ENCODE results near the gene NLGN4X. TPM values are rescaled to one million over a fixed set of nuclear protein-coding genes. Genes with fewer than 3 reads are reported as not detected.

Gene NLGN4X
- total and polyA plus RNA-seq, 2 donors (not counting 3 experiments of a cell fraction or from before 2014, with no cell fraction given): 0.03 TPM; not detected in 1

GRCh38 chrX:6029014-6029413 is 199.7 kb downstream of the NLGN4X start:
- POLR2A ChIA-PET: no interaction called here
- intact Hi-C loops (cut with micrococcal nuclease): no loop called here
- CTCF ChIA-PET: no interaction called here

More at GRCh38 chrX:6029014-6029413, 199.7 kb downstream of the NLGN4X start:
- no peak for TF ChIP-seq FOS (IDR thresholded peaks at IDR 0.05; ENCODE audit: borderline replicate concordance, insufficient read depth, low read length)
- no peak for TF ChIP-seq POLR2A (IDR thresholded peaks at IDR 0.05; ENCODE audit: low read depth, low read length)
- TF ChIP-seq JUN (IDR thresholded peaks at IDR 0.05; ENCODE audit: borderline replicate concordance, insufficient read depth, insufficient read length, low read depth): no peak
- TF ChIP-seq GATA2 (IDR thresholded peaks at IDR 0.05; ENCODE audit: insufficient read depth, insufficient read length, low read depth, low read length): no peak
- TF ChIP-seq MAX (IDR thresholded peaks at IDR 0.05; ENCODE audit: insufficient read depth, insufficient read length): no peak
- TF ChIP-seq POLR2AphosphoS5 (IDR thresholded peaks at IDR 0.05; ENCODE audit: insufficient read depth, low read depth, low read length): no peak
- TF ChIP-seq MYC (IDR thresholded peaks at IDR 0.05; ENCODE audit: low read depth, low read length): no peak
- no peak for TF ChIP-seq EZH2 (IDR thresholded peaks at IDR 0.05; ENCODE audit: borderline replicate concordance, low read depth, low read length, severe bottlenecking)
- no peak for TF ChIP-seq CTCF (IDR thresholded peaks at IDR 0.05; ENCODE audit: extremely low read depth in 1 of 2, insufficient read depth in 1 of 2, low read depth in 1 of 2, low read length in 2 of 2)
- Histone ChIP-seq H3K9ac (replicated peaks; ENCODE audit: extremely low read depth, insufficient read depth, low read length) (no peak overlapping the region), H3K79me2 (ENCODE audit: control insufficient read depth, insufficient read depth, low read length) (no peaks in the 10 kb centered on the region), H3K4me2 (ENCODE audit: insufficient read depth, low read length) (no peak overlapping the region), H4K20me1 (replicated peaks; ENCODE audit: control insufficient read depth, extremely low read depth, insufficient read depth, low read length) (no peaks in the 10 kb centered on the region), H3K27ac (ENCODE audit: insufficient read depth, low read depth, low read length) (no peak overlapping the region), H3K36me3 (ENCODE audit: control insufficient read depth in 2 of 2, extremely low read depth in 1 of 2, insufficient read depth in 2 of 2, low read length in 2 of 2) (no peaks in the 10 kb centered on the region), H2AFZ (ENCODE audit: low read depth, low read length) (no peak overlapping the region), H3K9me1 (replicated peaks; ENCODE audit: control insufficient read depth, extremely low read depth, insufficient read depth, low read length) (no peaks in the 10 kb centered on the region), H3K9me3 (replicated peaks; ENCODE audit: control insufficient read depth, insufficient read depth, low read length) (no peaks in the 10 kb centered on the region), H3K4me3 (replicated peaks in 1 of 3; ENCODE audit: insufficient read depth in 1 of 3, low read depth in 1 of 3, low read length in 3 of 3) (no peak overlapping the region), H3K4me1 (ENCODE audit: control insufficient read depth, extremely low read depth, insufficient read depth, low read length) (no peaks in the 10 kb centered on the region), H3K27me3 (ENCODE audit: control insufficient read depth in 2 of 2, insufficient read depth in 2 of 2, low read length in 2 of 2) (no peaks in the 10 kb centered on the region)
- BruUV-seq (replicated peaks): no TSS peak
- dilution Hi-C loops (cut with MboI; ENCODE audit: extremely low pct_ligation_motif_present, low sequenced_read_pairs): no loop called here
- DNase-seq (ENCODE audit: low read depth, low spot score): no peak
- no peak for FAIRE-seq

All from endothelial cell of umbilical vein (primary cell).